ENCODE results near the gene MYL5. TPM values are rescaled to one million over a fixed set of nuclear protein-coding genes. Genes with fewer than 3 reads are reported as not detected.

The MYL5 gene
- total and polyA plus RNA-seq, 2 experiments from 2014 or later, result 21.9 to 24.5 TPM

DNA sequence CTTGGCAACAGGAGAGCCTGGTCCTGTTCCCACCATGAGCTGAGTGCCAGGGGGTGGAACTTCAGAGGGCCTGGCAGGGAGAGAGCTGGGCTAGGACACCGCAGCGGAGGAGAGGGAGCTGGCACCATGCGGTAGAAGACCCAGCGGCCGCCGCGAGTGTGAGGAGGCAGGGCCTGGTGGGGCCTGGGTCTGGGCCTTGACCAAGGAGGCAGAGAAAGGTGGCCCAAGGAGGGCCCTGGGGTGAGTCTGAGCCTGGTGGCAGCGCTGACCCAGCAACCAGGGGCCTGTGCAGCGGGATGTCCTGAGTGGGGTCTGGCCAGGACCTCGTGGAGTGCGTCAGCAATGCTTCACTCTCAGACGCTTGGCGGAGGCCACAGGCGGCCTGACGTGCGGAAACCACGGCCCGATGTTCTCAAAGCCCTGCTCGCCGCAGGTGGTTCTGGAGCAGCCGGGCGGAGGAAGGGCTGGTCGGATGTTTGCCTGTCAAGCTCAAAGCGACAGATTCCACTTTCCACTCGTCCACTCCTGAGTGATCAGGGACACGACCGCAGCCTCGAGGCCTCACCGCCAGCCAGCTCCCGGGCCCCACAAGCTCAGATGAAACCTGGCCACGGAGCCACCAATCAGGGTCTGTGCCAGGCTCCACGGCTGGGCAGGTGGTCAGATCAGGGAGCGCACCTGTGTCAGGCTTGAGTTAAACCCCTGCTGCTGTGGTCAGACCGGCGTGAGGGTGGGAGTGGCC, 21.1 kb upstream of the MYL5 start:
- 63 to 68% methylated on average over 25 to 34 of the region's 35 CpGs for WGBS, 2 experiments (ENCODE audit: low coverage in 1 of 2, low lambda C conversion rate in 2 of 2, missing lambda C conversion rate in 2 of 2)
- Histone ChIP-seq H3K9ac (no peak overlapping the region), H3K4me2 (ENCODE audit: unreplicated experiment) (no peak overlapping the region), H3K4me1 (ENCODE audit: insufficient read depth) (no peaks in the 10 kb centered on the region), H3K9me2 (ENCODE audit: insufficient read depth) (no peaks in the 10 kb centered on the region), H3K4me3 (no peak overlapping the region), H3K9me3 (ENCODE audit: low read depth) (no peaks in the 10 kb centered on the region), H3K79me2 (ENCODE audit: insufficient read depth) (no peaks in the 10 kb centered on the region), H3K27ac (no peak overlapping the region), H4K20me1 (ENCODE audit: insufficient read depth) (no peaks in the 10 kb centered on the region), H3K27me3 (replicated peaks; ENCODE audit: insufficient read depth) (no peaks in the 10 kb centered on the region), H2AFZ (no peak overlapping the region), H3K36me3 (ENCODE audit: low read depth) (no peaks in the 10 kb centered on the region), H3F3A (ENCODE audit: insufficient read depth) (no peaks in the 10 kb centered on the region)
- in situ Hi-C loops (cut with MboI), result no loop called here
- TF ChIP-seq EZH2phosphoT487 (IDR thresholded peaks at IDR 0.05; ENCODE audit: insufficient read depth, low read depth), result no peak
- no peak for TF ChIP-seq EZH2 (IDR thresholded peaks at IDR 0.05; ENCODE audit: insufficient read depth, poor library complexity, severe bottlenecking)
- DNase-seq, result no peak

DNA sequence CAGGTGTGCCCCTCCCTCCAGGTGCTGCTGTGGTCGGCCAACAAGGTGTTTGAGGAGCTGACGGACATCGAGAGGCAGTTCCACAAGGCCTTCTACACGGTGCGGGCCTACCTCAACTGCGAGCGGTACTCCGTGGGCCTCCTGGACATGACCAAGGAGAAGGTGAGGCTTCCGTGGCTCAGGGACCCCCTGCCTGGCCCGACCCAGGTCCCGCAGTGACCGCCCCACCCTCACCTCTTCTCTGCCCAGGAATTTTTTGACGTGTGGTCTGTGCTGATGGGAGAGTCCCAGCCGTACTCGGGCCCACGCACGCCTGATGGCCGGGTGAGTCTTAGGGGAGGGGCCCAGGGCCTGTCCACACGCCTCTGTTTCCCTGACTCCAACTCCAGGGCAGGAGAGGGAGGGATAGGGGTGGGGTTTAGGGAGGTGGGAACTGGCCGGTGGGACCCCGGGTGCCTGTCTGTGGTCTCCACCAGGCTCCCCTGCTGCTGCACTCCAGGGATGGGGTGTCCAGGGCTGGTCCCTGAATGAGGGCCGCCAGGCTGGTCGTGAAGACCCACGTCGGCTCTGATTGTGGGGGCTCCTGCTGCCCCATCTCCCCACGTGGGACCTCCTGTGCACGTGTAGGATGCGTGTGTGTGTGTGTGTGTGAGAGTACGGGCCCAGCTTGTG, 20.4 kb upstream of the MYL5 start:
- DNase-seq, result no peak
- TF ChIP-seq EZH2phosphoT487 (IDR thresholded peaks at IDR 0.05; ENCODE audit: insufficient read depth, low read depth), result no peak
- TF ChIP-seq EZH2 (IDR thresholded peaks at IDR 0.05; ENCODE audit: insufficient read depth, poor library complexity, severe bottlenecking), result no peak

DNA sequence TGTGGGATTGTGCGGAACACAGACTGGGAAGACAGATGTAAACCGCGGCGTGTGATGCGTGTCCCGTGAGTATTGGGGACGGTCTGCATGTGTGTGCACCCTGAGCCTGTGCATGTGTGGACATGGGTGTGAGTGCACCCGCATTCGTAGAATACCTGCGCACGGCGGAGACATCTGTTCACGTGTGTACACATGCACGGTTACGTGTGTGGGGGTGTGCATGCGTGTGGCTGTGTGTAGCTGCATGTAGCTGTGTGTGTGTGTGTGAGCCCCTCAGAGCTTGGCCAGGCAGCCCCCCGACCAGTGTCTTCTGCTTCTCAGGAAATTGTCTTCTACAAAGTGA, 19.9 kb upstream of the MYL5 start:
- Histone ChIP-seq H3K36me3 (ENCODE audit: low read depth) (no peaks in the 10 kb centered on the region), H4K20me1 (ENCODE audit: insufficient read depth) (no peaks in the 10 kb centered on the region), H3K4me2 (ENCODE audit: unreplicated experiment) (no peak overlapping the region), H3K9ac (no peak overlapping the region), H3K4me1 (ENCODE audit: insufficient read depth) (no peaks in the 10 kb centered on the region), H3K27ac (no peak overlapping the region), H3K4me3 (no peak overlapping the region), H3K27me3 (replicated peaks; ENCODE audit: insufficient read depth) (no peaks in the 10 kb centered on the region), H2AFZ (no peak overlapping the region), H3K79me2 (ENCODE audit: insufficient read depth) (no peaks in the 10 kb centered on the region), H3K9me3 (ENCODE audit: low read depth) (no peaks in the 10 kb centered on the region), H3F3A (ENCODE audit: insufficient read depth) (no peaks in the 10 kb centered on the region), H3K9me2 (ENCODE audit: insufficient read depth) (no peaks in the 10 kb centered on the region)
- in situ Hi-C loops (cut with MboI), result no loop called here
- TF ChIP-seq EZH2 (IDR thresholded peaks at IDR 0.05; ENCODE audit: insufficient read depth, poor library complexity, severe bottlenecking) (no peak), EZH2phosphoT487 (IDR thresholded peaks at IDR 0.05; ENCODE audit: insufficient read depth, low read depth) (no peak)
- 89% methylated on average over 17 of the region's 17 CpGs for WGBS, 2 experiments (ENCODE audit: low coverage in 1 of 2, low lambda C conversion rate in 2 of 2, missing lambda C conversion rate in 2 of 2)
- no peak for DNase-seq

More for the DNA sequence above, 20.4 kb upstream of the MYL5 start:
- H4K20me1 ChIP-seq (ENCODE audit: insufficient read depth), result no peaks in the 10 kb centered on the region
- H3K79me2 ChIP-seq (ENCODE audit: insufficient read depth), result no peaks in the 10 kb centered on the region
- 63 to 68% methylated on average over 26 to 29 of the region's 29 CpGs for whole genome bisulfite sequencing, 2 experiments (ENCODE audit: low coverage in 1 of 2, low lambda C conversion rate in 2 of 2, missing lambda C conversion rate in 2 of 2)
- no peaks in the 10 kb centered on the region for H3K36me3 ChIP-seq (ENCODE audit: low read depth)
- H3F3A ChIP-seq (ENCODE audit: insufficient read depth), result no peaks in the 10 kb centered on the region
- H3K9me2 ChIP-seq (ENCODE audit: insufficient read depth), result no peaks in the 10 kb centered on the region
- H3K9ac ChIP-seq, result no peak overlapping the region
- no peak overlapping the region for H3K4me2 ChIP-seq (ENCODE audit: unreplicated experiment)
- no peaks in the 10 kb centered on the region for H3K9me3 ChIP-seq (ENCODE audit: low read depth)
- no peaks in the 10 kb centered on the region for H3K4me1 ChIP-seq (ENCODE audit: insufficient read depth)
- H2AFZ ChIP-seq, result no peak overlapping the region
- H3K27ac ChIP-seq, result no peak overlapping the region
- no peak overlapping the region for H3K4me3 ChIP-seq
- H3K27me3 ChIP-seq (replicated peaks; ENCODE audit: insufficient read depth), result no peaks in the 10 kb centered on the region
- in situ Hi-C loops (cut with MboI), result no loop called here

DNA sequence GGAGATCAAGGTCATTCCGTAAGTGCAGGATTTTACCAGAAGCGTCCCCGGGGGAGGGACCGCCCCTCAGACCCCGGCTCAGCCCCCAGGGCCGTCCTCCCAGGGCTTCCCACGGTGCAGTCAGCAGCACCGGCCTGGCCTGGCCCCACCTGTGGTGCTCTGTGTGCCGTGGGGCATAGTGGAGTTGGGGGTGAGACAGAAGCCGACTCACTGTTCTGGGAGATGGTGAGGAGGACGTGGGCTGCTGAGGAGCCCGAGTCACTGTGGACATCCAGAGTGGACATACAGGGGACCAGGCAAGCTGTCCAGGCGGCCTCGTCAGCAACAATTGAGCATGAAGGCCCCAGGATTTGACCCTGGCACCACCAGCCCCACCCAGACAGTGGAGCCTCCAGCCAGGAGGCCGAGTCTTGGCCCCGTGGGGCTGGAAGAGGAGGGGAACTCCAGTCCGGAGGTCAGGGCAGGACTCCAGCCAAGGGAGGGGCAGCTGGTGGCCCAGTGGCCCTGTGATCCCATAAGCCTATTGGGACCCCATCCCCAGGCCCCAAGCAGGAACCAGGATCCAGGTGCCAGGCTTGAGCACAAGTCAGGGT, 19.4 kb upstream of the MYL5 start:
- Histone ChIP-seq H3F3A (ENCODE audit: insufficient read depth) (no peaks in the 10 kb centered on the region), H2AFZ (no peak overlapping the region), H3K9ac (no peak overlapping the region), H3K9me3 (ENCODE audit: low read depth) (no peaks in the 10 kb centered on the region), H3K36me3 (ENCODE audit: low read depth) (no peaks in the 10 kb centered on the region), H4K20me1 (ENCODE audit: insufficient read depth) (no peaks in the 10 kb centered on the region), H3K27me3 (replicated peaks; ENCODE audit: insufficient read depth) (no peaks in the 10 kb centered on the region), H3K9me2 (ENCODE audit: insufficient read depth) (no peaks in the 10 kb centered on the region), H3K79me2 (ENCODE audit: insufficient read depth) (no peaks in the 10 kb centered on the region), H3K4me2 (ENCODE audit: unreplicated experiment) (no peak overlapping the region), H3K4me3 (no peak overlapping the region), H3K4me1 (ENCODE audit: insufficient read depth) (no peaks in the 10 kb centered on the region), H3K27ac (no peak overlapping the region)
- WGBS, 2 experiments (ENCODE audit: low coverage in 1 of 2, low lambda C conversion rate in 2 of 2, missing lambda C conversion rate in 2 of 2), result 26 to 29% methylated on average over 17 of the region's 17 CpGs
- TF ChIP-seq EZH2phosphoT487 (IDR thresholded peaks at IDR 0.05; ENCODE audit: insufficient read depth, low read depth) (no peak), EZH2 (IDR thresholded peaks at IDR 0.05; ENCODE audit: insufficient read depth, poor library complexity, severe bottlenecking) (no peak)
- in situ Hi-C loops (cut with MboI), result no loop called here
- no peak for DNase-seq
